ENCODE measurements around the gene KANTR. TPM values are rescaled to one million over a fixed set of nuclear protein-coding genes. Genes with fewer than 3 reads are reported as not detected.

KANTR gene
- total RNA-seq, 1 experiment from 2014 or later: 6.8 TPM

DNA sequence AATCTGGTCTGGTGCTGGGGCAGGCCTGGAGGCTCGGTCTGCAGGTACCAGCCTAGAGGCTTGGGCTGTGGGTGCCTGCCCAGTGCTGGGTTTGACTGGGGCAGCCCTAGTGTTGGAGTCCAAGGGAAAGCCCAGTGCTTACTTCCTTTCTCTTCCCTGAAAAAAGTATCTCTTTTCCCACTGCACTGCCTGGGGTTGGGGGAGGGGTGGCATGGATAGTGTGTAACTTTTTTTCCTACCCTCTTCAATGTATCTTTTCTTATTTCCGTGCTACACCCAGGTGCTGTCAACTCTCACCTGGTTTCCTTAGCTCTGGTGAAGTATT, 21.6 kb downstream of the KANTR start:
- Histone ChIP-seq H3K4me3 (ENCODE audit: low read depth in 2 of 2, low read length in 2 of 2) (no peak overlapping the region), H3K36me3 (ENCODE audit: control insufficient read depth, insufficient read depth, low read length) (no peaks in the 10 kb centered on the region), H3K9me3 (ENCODE audit: control insufficient read depth, insufficient read depth, low read depth, low read length) (no peaks in the 10 kb centered on the region), H3K4me1 (ENCODE audit: control insufficient read depth, insufficient read depth, low read length) (peaks cover 6% of the 10 kb centered on the region; the same call in 1 of the 2 replicates), H3K27me3 (ENCODE audit: control insufficient read depth, insufficient read depth, low read length) (no peaks in the 10 kb centered on the region), H3K27ac (ENCODE audit: low read length) (peak overlapping the region; percentile 70)
- in situ Hi-C loops (cut with HindIII; ENCODE audit: low pct_unique_long_range_greater_than_20kb, low sequenced_read_pairs) (no loop called here), intact Hi-C loops (cut with micrococcal nuclease; ENCODE audit: unreplicated experiment) (no loop called here)
- CTCF ChIA-PET: no interaction called here
- BruUV-seq (replicated peaks): no TSS peak
- no peak for DNase-seq (ENCODE audit: low read depth, low spot score)
- TF ChIP-seq, protein P1, sequence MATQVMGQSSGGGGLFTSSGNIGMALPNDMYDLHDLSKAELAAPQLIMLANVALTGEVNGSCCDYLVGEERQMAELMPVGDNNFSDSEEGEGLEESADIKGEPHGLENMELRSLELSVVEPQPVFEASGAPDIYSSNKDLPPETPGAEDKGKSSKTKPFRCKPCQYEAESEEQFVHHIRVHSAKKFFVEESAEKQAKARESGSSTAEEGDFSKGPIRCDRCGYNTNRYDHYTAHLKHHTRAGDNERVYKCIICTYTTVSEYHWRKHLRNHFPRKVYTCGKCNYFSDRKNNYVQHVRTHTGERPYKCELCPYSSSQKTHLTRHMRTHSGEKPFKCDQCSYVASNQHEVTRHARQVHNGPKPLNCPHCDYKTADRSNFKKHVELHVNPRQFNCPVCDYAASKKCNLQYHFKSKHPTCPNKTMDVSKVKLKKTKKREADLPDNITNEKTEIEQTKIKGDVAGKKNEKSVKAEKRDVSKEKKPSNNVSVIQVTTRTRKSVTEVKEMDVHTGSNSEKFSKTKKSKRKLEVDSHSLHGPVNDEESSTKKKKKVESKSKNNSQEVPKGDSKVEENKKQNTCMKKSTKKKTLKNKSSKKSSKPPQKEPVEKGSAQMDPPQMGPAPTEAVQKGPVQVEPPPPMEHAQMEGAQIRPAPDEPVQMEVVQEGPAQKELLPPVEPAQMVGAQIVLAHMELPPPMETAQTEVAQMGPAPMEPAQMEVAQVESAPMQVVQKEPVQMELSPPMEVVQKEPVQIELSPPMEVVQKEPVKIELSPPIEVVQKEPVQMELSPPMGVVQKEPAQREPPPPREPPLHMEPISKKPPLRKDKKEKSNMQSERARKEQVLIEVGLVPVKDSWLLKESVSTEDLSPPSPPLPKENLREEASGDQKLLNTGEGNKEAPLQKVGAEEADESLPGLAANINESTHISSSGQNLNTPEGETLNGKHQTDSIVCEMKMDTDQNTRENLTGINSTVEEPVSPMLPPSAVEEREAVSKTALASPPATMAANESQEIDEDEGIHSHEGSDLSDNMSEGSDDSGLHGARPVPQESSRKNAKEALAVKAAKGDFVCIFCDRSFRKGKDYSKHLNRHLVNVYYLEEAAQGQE (IDR thresholded peaks at IDR 0.05; ENCODE audit: insufficient read depth in 1 of 2, low read depth in 2 of 2, low read length in 1 of 2): no peak
- TF ChIP-seq, protein P2, sequence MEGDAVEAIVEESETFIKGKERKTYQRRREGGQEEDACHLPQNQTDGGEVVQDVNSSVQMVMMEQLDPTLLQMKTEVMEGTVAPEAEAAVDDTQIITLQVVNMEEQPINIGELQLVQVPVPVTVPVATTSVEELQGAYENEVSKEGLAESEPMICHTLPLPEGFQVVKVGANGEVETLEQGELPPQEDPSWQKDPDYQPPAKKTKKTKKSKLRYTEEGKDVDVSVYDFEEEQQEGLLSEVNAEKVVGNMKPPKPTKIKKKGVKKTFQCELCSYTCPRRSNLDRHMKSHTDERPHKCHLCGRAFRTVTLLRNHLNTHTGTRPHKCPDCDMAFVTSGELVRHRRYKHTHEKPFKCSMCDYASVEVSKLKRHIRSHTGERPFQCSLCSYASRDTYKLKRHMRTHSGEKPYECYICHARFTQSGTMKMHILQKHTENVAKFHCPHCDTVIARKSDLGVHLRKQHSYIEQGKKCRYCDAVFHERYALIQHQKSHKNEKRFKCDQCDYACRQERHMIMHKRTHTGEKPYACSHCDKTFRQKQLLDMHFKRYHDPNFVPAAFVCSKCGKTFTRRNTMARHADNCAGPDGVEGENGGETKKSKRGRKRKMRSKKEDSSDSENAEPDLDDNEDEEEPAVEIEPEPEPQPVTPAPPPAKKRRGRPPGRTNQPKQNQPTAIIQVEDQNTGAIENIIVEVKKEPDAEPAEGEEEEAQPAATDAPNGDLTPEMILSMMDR (IDR thresholded peaks at IDR 0.05): no peak
- TF ChIP-seq SIN3A (IDR thresholded peaks at IDR 0.05; ENCODE audit: borderline replicate concordance, insufficient read depth, low read depth, low read length): no peak
- no peak for TF ChIP-seq POLR2AphosphoS5 (IDR thresholded peaks at IDR 0.05; ENCODE audit: low read depth, low read length)
- peak; percentile 47; the same call in 1 of the 2 replicates for ATAC-seq
- POLR2A ChIA-PET: no interaction called here

DNA sequence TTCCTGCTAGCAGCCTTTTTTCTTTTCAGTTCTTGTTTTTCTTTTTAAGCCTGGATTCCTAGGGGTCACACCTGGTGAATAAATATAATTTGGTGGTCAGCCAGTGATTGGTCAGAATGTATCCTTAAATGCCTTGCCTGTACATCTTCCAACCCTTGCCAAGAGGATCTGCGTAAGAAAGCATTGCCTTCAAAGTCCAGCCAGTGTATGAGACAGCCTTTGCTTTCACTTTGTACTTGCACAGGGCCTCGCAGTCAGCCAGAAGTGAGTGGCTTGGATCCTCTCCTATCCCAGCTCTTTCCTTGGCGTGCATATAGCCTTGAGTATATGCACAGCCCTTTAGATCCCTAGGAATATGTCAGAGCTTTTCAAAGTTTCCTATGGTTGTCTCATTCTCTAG, 22.2 kb downstream of the KANTR start:
- POLR2A ChIA-PET: no interaction called here
- no TSS peak for BruUV-seq (replicated peaks)

More for the DNA sequence above, 22.2 kb downstream of the KANTR start:
- intact Hi-C loops (cut with micrococcal nuclease; ENCODE audit: unreplicated experiment) (no loop called here), in situ Hi-C loops (cut with HindIII; ENCODE audit: low pct_unique_long_range_greater_than_20kb, low sequenced_read_pairs) (no loop called here)
- H3K9me3 ChIP-seq (ENCODE audit: control insufficient read depth, insufficient read depth, low read depth, low read length): no peaks in the 10 kb centered on the region
- TF ChIP-seq, protein P1 (IDR thresholded peaks at IDR 0.05; ENCODE audit: insufficient read depth in 1 of 2, low read depth in 2 of 2, low read length in 1 of 2): no peak
- TF ChIP-seq, protein P2 (IDR thresholded peaks at IDR 0.05): no peak
- TF ChIP-seq SIN3A (IDR thresholded peaks at IDR 0.05; ENCODE audit: borderline replicate concordance, insufficient read depth, low read depth, low read length): no peak
- TF ChIP-seq TCF7L2 (IDR thresholded peaks at IDR 0.05; ENCODE audit: low read depth, low read length): no peak
- TF ChIP-seq POLR2AphosphoS5 (IDR thresholded peaks at IDR 0.05; ENCODE audit: low read depth, low read length): no peak
- peaks cover 6% of the 10 kb centered on the region; the same call in 1 of the 2 replicates for H3K4me1 ChIP-seq (ENCODE audit: control insufficient read depth, insufficient read depth, low read length)
- CTCF ChIA-PET: no interaction called here
- no peak for DNase-seq (ENCODE audit: low read depth, low spot score)
- H3K36me3 ChIP-seq (ENCODE audit: control insufficient read depth, insufficient read depth, low read length): no peaks in the 10 kb centered on the region
- H3K27ac ChIP-seq (ENCODE audit: low read length): peak overlapping the region; percentile 70
- no peaks in the 10 kb centered on the region for H3K27me3 ChIP-seq (ENCODE audit: control insufficient read depth, insufficient read depth, low read length)
- peak overlapping the region in 1 of 2 experiments; percentile 27; a peak in 2 of 4 replicates for H3K4me3 ChIP-seq (ENCODE audit: low read depth in 2 of 2, low read length in 2 of 2)
- ATAC-seq: peak; percentile 92
